ENCODE results near the gene COPG2. TPM values are rescaled to one million over a fixed set of nuclear protein-coding genes. Genes with fewer than 3 reads are reported as not detected.
"Not testable (repeated sequence)": the region's sequence is repeated elsewhere in the genome, so short reads cannot be mapped to it uniquely, and the experiment has no call there.

COPG2 gene
- total and polyA plus RNA-seq, 2 donors = 14.1 to 20.8 TPM

- H3K36me3 ChIP-seq (ENCODE audit: control insufficient read depth in 2 of 2, insufficient read depth in 2 of 2, low read length in 1 of 2) = peaks cover 7 to 29% of the 10 kb centered on the region in 2 donors
- H3K27me3 ChIP-seq (ENCODE audit: control insufficient read depth in 2 of 2, insufficient read depth in 1 of 2, low read length in 1 of 2); H3K4me3 ChIP-seq (ENCODE audit: low read length in 2 of 2); H3K27ac ChIP-seq (ENCODE audit: low read depth in 1 of 2, low read length in 1 of 2); H3K4me1 ChIP-seq (ENCODE audit: control insufficient read depth in 2 of 2, insufficient read depth in 2 of 2, low read length in 2 of 2); H3K9me3 ChIP-seq (ENCODE audit: control insufficient read depth in 2 of 2, insufficient read depth in 1 of 2, low read length in 1 of 2); DNase-seq (ENCODE audit: low read depth in 6 of 9, low spot score in 9 of 9): not testable (repeated sequence)
- 99% methylated on average over 3 of the region's 3 CpGs for WGBS
These were observed 156.5 kb downstream of the COPG2 start for GRCh38 chr7:130512038-130512437.

GRCh38 chr7:130506358-130506757, 162.2 kb downstream of the COPG2 start:
- H3K36me3 ChIP-seq (ENCODE audit: control insufficient read depth in 2 of 2, insufficient read depth in 2 of 2, low read length in 1 of 2) = peaks cover 11 to 52% of the 10 kb centered on the region in 2 donors
- H3K27ac ChIP-seq (ENCODE audit: low read depth in 1 of 2, low read length in 1 of 2) = no peak overlapping the region
- no peaks in the 10 kb centered on the region for H3K9me3 ChIP-seq (ENCODE audit: control insufficient read depth in 2 of 2, insufficient read depth in 1 of 2, low read length in 1 of 2)
- no peak for DNase-seq (ENCODE audit: low read depth in 6 of 9, low spot score in 9 of 9)
- H3K4me3 ChIP-seq (ENCODE audit: low read length in 2 of 2) = no peak overlapping the region
- no peaks in the 10 kb centered on the region for H3K27me3 ChIP-seq (ENCODE audit: control insufficient read depth in 2 of 2, insufficient read depth in 1 of 2, low read length in 1 of 2)
- WGBS = 99% methylated on average over 3 of the region's 3 CpGs
- no peaks in the 10 kb centered on the region for H3K4me1 ChIP-seq (ENCODE audit: control insufficient read depth in 2 of 2, insufficient read depth in 2 of 2, low read length in 2 of 2)

- H3K4me3 ChIP-seq (ENCODE audit: low read length in 2 of 2) = no peak overlapping the region
- H3K36me3 ChIP-seq (ENCODE audit: control insufficient read depth in 2 of 2, insufficient read depth in 2 of 2, low read length in 1 of 2) = peaks cover 11 to 57% of the 10 kb centered on the region in 2 donors
- no peaks in the 10 kb centered on the region for H3K27me3 ChIP-seq (ENCODE audit: control insufficient read depth in 2 of 2, insufficient read depth in 1 of 2, low read length in 1 of 2)
- H3K9me3 ChIP-seq (ENCODE audit: control insufficient read depth in 2 of 2, insufficient read depth in 1 of 2, low read length in 1 of 2) = no peaks in the 10 kb centered on the region
- DNase-seq (ENCODE audit: low read depth in 6 of 9, low spot score in 9 of 9) = no peak
- H3K4me1 ChIP-seq (ENCODE audit: control insufficient read depth in 2 of 2, insufficient read depth in 2 of 2, low read length in 2 of 2) = no peaks in the 10 kb centered on the region
- no peak overlapping the region for H3K27ac ChIP-seq (ENCODE audit: low read depth in 1 of 2, low read length in 1 of 2)
These were observed 162.8 kb downstream of the COPG2 start for GRCh38 chr7:130505753-130506152.

DNA sequence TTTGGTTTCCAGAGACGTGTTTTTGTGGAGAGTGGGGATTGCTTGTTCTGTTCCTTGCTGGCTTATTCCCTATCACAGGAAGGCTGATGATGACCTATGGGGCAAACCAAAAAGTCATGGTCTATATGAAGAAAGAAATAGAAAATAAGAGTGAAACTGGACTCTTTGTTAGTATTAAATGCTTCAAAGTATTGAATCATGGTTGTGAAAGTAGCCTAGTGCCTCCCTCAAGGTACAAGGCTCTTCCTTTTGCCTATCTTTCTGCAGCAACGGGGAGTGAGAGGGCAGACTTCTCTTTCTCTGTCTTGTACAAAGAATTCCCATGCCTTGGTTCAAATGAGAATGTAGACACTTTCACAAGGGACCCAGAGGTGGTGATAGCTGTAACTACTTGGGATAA, 167.6 kb downstream of the COPG2 start:
- peaks cover 5 to 40% of the 10 kb centered on the region in 2 donors for H3K36me3 ChIP-seq (ENCODE audit: control insufficient read depth in 2 of 2, insufficient read depth in 2 of 2, low read length in 1 of 2)
- no peak overlapping the region for H3K27ac ChIP-seq (ENCODE audit: low read depth in 1 of 2, low read length in 1 of 2)
- no peaks in the 10 kb centered on the region for H3K27me3 ChIP-seq (ENCODE audit: control insufficient read depth in 2 of 2, insufficient read depth in 1 of 2, low read length in 1 of 2)
- H3K4me1 ChIP-seq (ENCODE audit: control insufficient read depth in 2 of 2, insufficient read depth in 2 of 2, low read length in 2 of 2) = no peaks in the 10 kb centered on the region
- 93% methylated on average over 2 of the region's 2 CpGs for WGBS
- no peaks in the 10 kb centered on the region for H3K9me3 ChIP-seq (ENCODE audit: control insufficient read depth in 2 of 2, insufficient read depth in 1 of 2, low read length in 1 of 2)
- DNase-seq (ENCODE audit: low read depth in 6 of 9, low spot score in 9 of 9) = no peak
- H3K4me3 ChIP-seq (ENCODE audit: low read length in 2 of 2) = no peak overlapping the region

DNA sequence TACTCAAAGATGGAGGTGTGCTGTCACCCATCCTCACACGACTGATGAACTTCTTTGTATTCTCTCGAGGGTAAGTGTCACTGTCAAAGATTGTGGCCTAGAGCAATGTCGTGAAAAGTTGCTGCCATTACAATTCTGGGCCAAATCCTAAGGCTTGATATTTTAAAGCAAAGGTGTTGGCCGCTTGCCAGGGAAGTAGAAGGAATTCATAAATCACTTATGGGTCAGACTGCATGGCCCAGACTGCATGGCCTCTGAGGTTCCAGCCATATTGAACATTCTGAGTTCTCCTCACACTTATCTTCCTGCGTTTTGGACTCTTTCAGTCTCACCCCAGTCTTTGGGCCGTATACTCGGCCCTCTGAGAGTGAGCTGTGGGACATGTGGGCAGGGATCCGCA, 168.1 kb downstream of the COPG2 start:
- no peaks in the 10 kb centered on the region for H3K27me3 ChIP-seq (ENCODE audit: control insufficient read depth in 2 of 2, insufficient read depth in 1 of 2, low read length in 1 of 2)
- no peak overlapping the region for H3K4me3 ChIP-seq (ENCODE audit: low read length in 2 of 2)
- no peaks in the 10 kb centered on the region for H3K4me1 ChIP-seq (ENCODE audit: control insufficient read depth in 2 of 2, insufficient read depth in 2 of 2, low read length in 2 of 2)
- H3K27ac ChIP-seq (ENCODE audit: low read depth in 1 of 2, low read length in 1 of 2) = no peak overlapping the region
- peaks cover 5 to 40% of the 10 kb centered on the region in 2 donors for H3K36me3 ChIP-seq (ENCODE audit: control insufficient read depth in 2 of 2, insufficient read depth in 2 of 2, low read length in 1 of 2)
- no peaks in the 10 kb centered on the region for H3K9me3 ChIP-seq (ENCODE audit: control insufficient read depth in 2 of 2, insufficient read depth in 1 of 2, low read length in 1 of 2)
- no peak for DNase-seq (ENCODE audit: low read depth in 6 of 9, low spot score in 9 of 9)
- 97% methylated on average over 8 of the region's 8 CpGs for WGBS

DNA sequence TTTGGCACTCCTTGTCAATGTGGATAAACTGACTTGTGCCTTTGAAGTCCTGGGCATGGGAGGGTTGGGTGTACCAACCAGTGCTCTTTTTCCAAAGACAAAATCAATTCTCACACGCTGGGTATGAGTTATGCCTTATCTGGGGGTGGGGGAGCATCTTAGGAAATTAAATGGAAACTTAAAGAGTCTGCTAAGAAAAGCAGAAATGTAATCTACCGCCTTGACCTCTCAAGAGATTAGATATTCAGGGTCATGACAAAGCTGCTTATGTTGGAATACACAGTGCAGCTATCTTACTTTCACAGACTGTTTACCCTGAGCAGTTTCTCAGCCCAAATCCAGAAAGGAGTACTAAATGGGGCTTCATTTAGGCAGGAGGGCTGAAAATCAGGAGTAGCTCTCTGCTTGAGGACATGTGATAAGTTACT, 174.1 kb downstream of the COPG2 start:
- Histone ChIP-seq H3K9me3 (ENCODE audit: control insufficient read depth in 2 of 2, insufficient read depth in 1 of 2, low read length in 1 of 2) (peaks cover 3 to 35% of the 10 kb centered on the region in 2 donors), H3K27me3 (ENCODE audit: control insufficient read depth in 2 of 2, insufficient read depth in 1 of 2, low read length in 1 of 2) (peaks cover 0 to 44% of the 10 kb centered on the region in 2 donors), H3K4me1 (ENCODE audit: control insufficient read depth in 2 of 2, insufficient read depth in 2 of 2, low read length in 2 of 2) (peaks cover 0 to 23% of the 10 kb centered on the region in 2 donors), H3K27ac (ENCODE audit: low read depth in 1 of 2, low read length in 1 of 2) (no peak overlapping the region), H3K4me3 (ENCODE audit: low read length in 2 of 2) (no peak overlapping the region), H3K36me3 (ENCODE audit: control insufficient read depth in 2 of 2, insufficient read depth in 2 of 2, low read length in 1 of 2) (peaks cover 0 to 6% of the 10 kb centered on the region in 2 donors)
- DNase-seq (ENCODE audit: low read depth in 6 of 9, low spot score in 9 of 9) = no peak
- 77% methylated on average over 2 of the region's 2 CpGs for WGBS

GRCh38 chr7:130493275-130493873, 175.2 kb downstream of the COPG2 start:
- Histone ChIP-seq H3K4me3 (ENCODE audit: low read length in 2 of 2) (peak overlapping the region; percentile 42 to 48), H3K4me1 (ENCODE audit: control insufficient read depth in 2 of 2, insufficient read depth in 2 of 2, low read length in 2 of 2) (peaks cover 0 to 23% of the 10 kb centered on the region in 2 donors), H3K9me3 (ENCODE audit: control insufficient read depth in 2 of 2, insufficient read depth in 1 of 2, low read length in 1 of 2) (peaks cover 3 to 35% of the 10 kb centered on the region in 2 donors), H3K27me3 (ENCODE audit: control insufficient read depth in 2 of 2, insufficient read depth in 1 of 2, low read length in 1 of 2) (peaks cover 0 to 49% of the 10 kb centered on the region in 2 donors), H3K27ac (ENCODE audit: low read depth in 1 of 2, low read length in 1 of 2) (no peak overlapping the region), H3K36me3 (ENCODE audit: control insufficient read depth in 2 of 2, insufficient read depth in 2 of 2, low read length in 1 of 2) (peaks cover 0 to 4% of the 10 kb centered on the region in 2 donors)
- DNase-seq (ENCODE audit: low read depth in 6 of 9, low spot score in 9 of 9) = no peak
- 40% methylated on average over 13 of the region's 13 CpGs for WGBS

GRCh38 chr7:130492523-130493274, 175.8 kb downstream of the COPG2 start:
- peaks cover 0 to 28% of the 10 kb centered on the region in 2 donors for H3K4me1 ChIP-seq (ENCODE audit: control insufficient read depth in 2 of 2, insufficient read depth in 2 of 2, low read length in 2 of 2)
- WGBS = 50% methylated on average over 50 of the region's 50 CpGs
- H3K36me3 ChIP-seq (ENCODE audit: control insufficient read depth in 2 of 2, insufficient read depth in 2 of 2, low read length in 1 of 2) = no peaks in the 10 kb centered on the region
- H3K9me3 ChIP-seq (ENCODE audit: control insufficient read depth in 2 of 2, insufficient read depth in 1 of 2, low read length in 1 of 2) = peaks cover 3 to 35% of the 10 kb centered on the region in 2 donors
- no peak overlapping the region for H3K27ac ChIP-seq (ENCODE audit: low read depth in 1 of 2, low read length in 1 of 2)
- no peak for DNase-seq (ENCODE audit: low read depth in 6 of 9, low spot score in 9 of 9)
- H3K27me3 ChIP-seq (ENCODE audit: control insufficient read depth in 2 of 2, insufficient read depth in 1 of 2, low read length in 1 of 2) = peaks cover 0 to 51% of the 10 kb centered on the region in 2 donors
- peak overlapping the region; percentile 42 to 48 for H3K4me3 ChIP-seq (ENCODE audit: low read length in 2 of 2)

- Histone ChIP-seq H3K4me1 (ENCODE audit: control insufficient read depth in 2 of 2, insufficient read depth in 2 of 2, low read length in 2 of 2) (peaks cover 0 to 32% of the 10 kb centered on the region in 2 donors), H3K36me3 (ENCODE audit: control insufficient read depth in 2 of 2, insufficient read depth in 2 of 2, low read length in 1 of 2) (no peaks in the 10 kb centered on the region), H3K4me3 (ENCODE audit: low read length in 2 of 2) (peak within 1 kb of the TSS; percentile 42 to 48), H3K27ac (ENCODE audit: low read depth in 1 of 2, low read length in 1 of 2) (peak within 1 kb of the TSS in 1 of 2 donors; percentile 30), H3K27me3 (ENCODE audit: control insufficient read depth in 2 of 2, insufficient read depth in 1 of 2, low read length in 1 of 2) (peaks cover 0 to 55% of the 10 kb centered on the region in 2 donors), H3K9me3 (ENCODE audit: control insufficient read depth in 2 of 2, insufficient read depth in 1 of 2, low read length in 1 of 2) (peaks cover 3 to 35% of the 10 kb centered on the region in 2 donors)
- peak in 5 of 9 donors; percentile 32 to 63 (median 57) for DNase-seq (ENCODE audit: low read depth in 6 of 9, low spot score in 9 of 9)
- 53% methylated on average over 71 of the region's 71 CpGs for WGBS
These were observed 176.6 kb downstream of the COPG2 start, which contains the start of gene MEST for GRCh38 chr7:130491841-130492522. TSS of gene MEST (plus strand) at chr7:130492085. CDS start at chr7:130492314, 229 bp downstream.
